Measurements from ENCODE around the gene PLA2G2D.

Gene PLA2G2D

DNA sequence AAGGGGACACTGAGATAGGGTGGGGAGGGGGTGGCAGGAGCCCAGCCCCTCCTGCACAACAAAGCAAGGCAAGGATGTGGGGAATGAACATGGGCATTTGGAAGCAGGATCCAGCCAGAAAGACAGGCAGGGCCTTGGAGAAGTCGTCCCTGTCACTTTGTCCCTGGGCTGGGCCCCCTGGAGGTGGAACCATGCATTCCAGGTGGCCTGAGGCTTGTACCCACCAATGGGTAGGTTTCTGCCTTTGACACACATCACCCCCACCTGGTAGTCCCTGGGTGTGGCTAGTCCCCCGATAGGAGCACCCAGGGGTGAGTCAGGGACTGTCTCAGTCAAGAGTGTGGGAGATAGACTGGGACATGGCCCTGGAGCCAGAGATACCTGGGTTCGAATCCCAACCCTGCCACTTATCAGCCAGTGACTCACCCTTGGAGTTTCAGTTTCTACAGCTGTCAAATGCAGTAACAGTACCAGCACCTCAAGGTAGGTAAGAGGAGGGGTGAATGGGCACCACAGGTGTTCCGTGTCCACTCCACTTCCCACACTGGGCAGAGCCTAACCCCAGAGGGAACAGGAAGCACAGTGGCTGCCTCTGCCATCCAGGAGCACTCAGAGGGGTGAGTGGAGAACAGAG lies 10.0 kb downstream of the PLA2G2D start:
- Histone ChIP-seq H3K27me3 (replicated peaks; ENCODE audit: control insufficient read depth, insufficient read depth, low read length) (no peaks in the 10 kb centered on the region), H3K4me3 (ENCODE audit: low read length) (no peak overlapping the region), H3K9me3 (ENCODE audit: control insufficient read depth, low read length) (no peaks in the 10 kb centered on the region), H3K9ac (ENCODE audit: low read length) (no peak overlapping the region), H3K4me1 (ENCODE audit: control insufficient read depth, insufficient read depth, low read length) (no peaks in the 10 kb centered on the region), H3K36me3 (ENCODE audit: control insufficient read depth, insufficient read depth, low read length, severe bottlenecking) (no peaks in the 10 kb centered on the region)
- no peak for DNase-seq (ENCODE audit: low read depth)

DNA sequence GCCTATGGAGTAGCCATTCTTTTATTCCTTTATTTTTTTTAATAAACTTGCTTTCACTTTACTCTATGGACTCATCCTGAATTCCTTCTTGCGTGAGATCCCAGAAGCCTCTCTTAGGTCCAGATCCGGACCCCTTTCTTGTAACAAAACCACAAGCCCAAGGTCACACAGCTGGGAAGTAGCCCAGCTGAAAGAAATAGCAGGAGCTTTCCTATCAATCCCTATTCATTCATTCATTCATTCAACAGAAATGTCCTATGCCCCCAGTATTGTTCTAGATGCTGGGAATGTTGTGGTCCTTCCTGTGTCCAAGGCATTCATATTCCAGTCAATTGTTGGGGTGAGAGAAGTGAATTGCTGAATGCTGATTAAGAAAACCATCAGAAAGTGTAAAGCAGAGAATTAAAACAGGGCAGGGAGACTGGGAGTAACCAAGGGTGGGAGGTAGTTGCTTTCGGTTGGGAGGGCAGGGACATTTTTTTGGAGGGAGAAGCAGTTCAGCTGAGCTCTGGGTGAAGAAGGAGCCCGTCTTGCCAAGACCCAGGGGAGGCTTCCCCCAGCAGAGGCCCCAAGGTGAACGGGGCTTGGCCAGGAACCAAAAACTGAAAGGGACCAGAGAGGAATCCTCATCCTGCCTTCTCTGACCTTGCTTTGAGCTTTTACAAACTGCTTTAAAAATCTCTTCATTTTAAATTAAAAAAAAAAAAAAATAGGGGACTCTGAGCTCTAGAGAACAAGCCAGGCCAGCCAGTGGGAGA lies 10.8 kb downstream of the PLA2G2D start:
- no peaks in the 10 kb centered on the region for H3K36me3 ChIP-seq (ENCODE audit: control insufficient read depth, insufficient read depth, low read length, severe bottlenecking)
- DNase-seq (ENCODE audit: low read depth): no peak
- no peak overlapping the region for H3K4me3 ChIP-seq (ENCODE audit: low read length)
- H3K9ac ChIP-seq (ENCODE audit: low read length): no peak overlapping the region
- no peaks in the 10 kb centered on the region for H3K4me1 ChIP-seq (ENCODE audit: control insufficient read depth, insufficient read depth, low read length)
- H3K27me3 ChIP-seq (replicated peaks; ENCODE audit: control insufficient read depth, insufficient read depth, low read length): no peaks in the 10 kb centered on the region
- no peaks in the 10 kb centered on the region for H3K9me3 ChIP-seq (ENCODE audit: control insufficient read depth, low read length)

DNA sequence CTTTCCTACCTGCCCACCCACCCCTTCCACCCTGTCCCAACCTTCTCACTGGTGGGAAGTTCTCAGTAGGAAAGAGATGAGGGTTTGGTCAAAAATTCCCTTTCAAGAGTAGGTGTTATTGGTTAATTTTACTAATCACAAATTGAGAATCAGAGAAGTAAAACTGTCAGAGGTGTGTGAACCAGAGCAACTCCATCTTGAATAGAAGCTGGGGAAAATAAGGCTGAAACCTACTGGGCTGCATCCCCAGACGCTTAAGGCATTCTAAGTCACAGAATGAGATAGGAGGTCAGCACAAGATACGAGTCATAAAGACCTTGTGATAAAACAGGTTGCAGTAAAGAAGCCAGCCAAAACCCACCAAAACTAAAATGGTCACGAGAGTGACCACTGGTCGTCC lies 11.5 kb downstream of the PLA2G2D start:
- Histone ChIP-seq H3K4me3 (ENCODE audit: low read length) (no peak overlapping the region), H3K9ac (ENCODE audit: low read length) (no peak overlapping the region), H3K4me1 (ENCODE audit: control insufficient read depth, insufficient read depth, low read length) (no peaks in the 10 kb centered on the region), H3K9me3 (ENCODE audit: control insufficient read depth, low read length) (no peaks in the 10 kb centered on the region), H3K36me3 (ENCODE audit: control insufficient read depth, insufficient read depth, low read length, severe bottlenecking) (no peaks in the 10 kb centered on the region), H3K27me3 (replicated peaks; ENCODE audit: control insufficient read depth, insufficient read depth, low read length) (no peaks in the 10 kb centered on the region)
- no peak for DNase-seq (ENCODE audit: low read depth)

DNA sequence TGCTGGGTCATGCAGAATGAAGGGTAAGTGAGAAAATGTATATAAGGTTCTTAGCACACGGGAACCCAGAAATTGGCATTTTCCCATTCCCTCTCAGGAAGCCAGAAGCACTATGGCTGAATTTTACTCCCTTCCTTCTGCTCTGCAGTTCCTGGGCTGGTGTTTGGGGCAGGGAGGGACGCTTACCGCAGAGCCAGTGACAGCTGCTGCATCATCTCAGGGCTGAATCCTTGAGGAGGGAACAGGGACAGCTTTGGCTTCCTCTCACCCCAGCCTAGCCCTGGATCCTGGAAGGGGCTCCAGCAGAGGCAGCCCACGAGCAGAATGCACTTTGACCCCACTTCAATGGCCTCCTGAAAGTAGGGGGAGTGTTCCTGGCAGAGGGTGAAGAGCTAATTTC lies 12.0 kb downstream of the PLA2G2D start:
- H3K9ac ChIP-seq (ENCODE audit: low read length): no peak overlapping the region
- H3K9me3 ChIP-seq (ENCODE audit: control insufficient read depth, low read length): no peaks in the 10 kb centered on the region
- H3K4me3 ChIP-seq (ENCODE audit: low read length): no peak overlapping the region
- DNase-seq (ENCODE audit: low read depth): no peak
- no peaks in the 10 kb centered on the region for H3K36me3 ChIP-seq (ENCODE audit: control insufficient read depth, insufficient read depth, low read length, severe bottlenecking)
- H3K27me3 ChIP-seq (replicated peaks; ENCODE audit: control insufficient read depth, insufficient read depth, low read length): no peaks in the 10 kb centered on the region
- no peaks in the 10 kb centered on the region for H3K4me1 ChIP-seq (ENCODE audit: control insufficient read depth, insufficient read depth, low read length)

DNA sequence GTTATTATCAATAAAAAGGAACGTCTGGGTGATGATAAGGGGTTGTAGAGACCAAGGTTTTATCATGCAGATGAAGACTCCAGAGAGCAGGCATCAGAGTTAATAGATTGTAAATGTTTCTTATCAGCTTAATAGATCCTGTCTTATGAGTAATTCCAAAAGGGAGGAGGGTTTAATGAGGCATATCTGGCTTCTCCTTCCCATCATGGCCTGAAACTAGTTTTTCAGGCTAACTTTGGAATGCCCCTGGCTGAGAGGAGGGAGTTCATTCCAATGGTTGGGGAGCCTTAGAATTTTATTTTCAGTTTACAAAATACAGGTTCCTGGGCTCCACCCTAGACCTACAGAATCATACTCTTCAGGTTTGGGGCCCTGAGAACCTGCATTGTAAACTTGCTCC lies 13.5 kb downstream of the PLA2G2D start:
- Histone ChIP-seq H3K4me3 (ENCODE audit: low read length) (no peak overlapping the region), H3K27me3 (replicated peaks; ENCODE audit: control insufficient read depth, insufficient read depth, low read length) (no peaks in the 10 kb centered on the region), H3K4me1 (ENCODE audit: control insufficient read depth, insufficient read depth, low read length) (no peaks in the 10 kb centered on the region), H3K9me3 (ENCODE audit: control insufficient read depth, low read length) (no peaks in the 10 kb centered on the region), H3K9ac (ENCODE audit: low read length) (no peak overlapping the region), H3K36me3 (ENCODE audit: control insufficient read depth, insufficient read depth, low read length, severe bottlenecking) (no peaks in the 10 kb centered on the region)
- no peak for DNase-seq (ENCODE audit: low read depth)

GRCh38 chr1:20102875-20103274 lies 16.5 kb downstream of the PLA2G2D start:
- H3K9me3 ChIP-seq (ENCODE audit: control insufficient read depth, low read length): no peaks in the 10 kb centered on the region
- H3K27me3 ChIP-seq (replicated peaks; ENCODE audit: control insufficient read depth, insufficient read depth, low read length): no peaks in the 10 kb centered on the region
- peak; percentile 34 for DNase-seq (ENCODE audit: low read depth)
- no peak overlapping the region for H3K9ac ChIP-seq (ENCODE audit: low read length)
- no peak overlapping the region for H3K4me3 ChIP-seq (ENCODE audit: low read length)
- H3K36me3 ChIP-seq (ENCODE audit: control insufficient read depth, insufficient read depth, low read length, severe bottlenecking): no peaks in the 10 kb centered on the region
- no peaks in the 10 kb centered on the region for H3K4me1 ChIP-seq (ENCODE audit: control insufficient read depth, insufficient read depth, low read length)

GRCh38 chr1:20100632-20101355 lies 18.5 kb downstream of the PLA2G2D start:
- Histone ChIP-seq H3K9ac (ENCODE audit: low read length) (no peak overlapping the region), H3K27me3 (replicated peaks; ENCODE audit: control insufficient read depth, insufficient read depth, low read length) (no peaks in the 10 kb centered on the region), H3K4me3 (ENCODE audit: low read length) (no peak overlapping the region), H3K9me3 (ENCODE audit: control insufficient read depth, low read length) (peaks cover 3% of the 10 kb centered on the region), H3K4me1 (ENCODE audit: control insufficient read depth, insufficient read depth, low read length) (peaks cover 7% of the 10 kb centered on the region), H3K36me3 (ENCODE audit: control insufficient read depth, insufficient read depth, low read length, severe bottlenecking) (no peaks in the 10 kb centered on the region)
- peak; percentile 49 for DNase-seq (ENCODE audit: low read depth)

DNA sequence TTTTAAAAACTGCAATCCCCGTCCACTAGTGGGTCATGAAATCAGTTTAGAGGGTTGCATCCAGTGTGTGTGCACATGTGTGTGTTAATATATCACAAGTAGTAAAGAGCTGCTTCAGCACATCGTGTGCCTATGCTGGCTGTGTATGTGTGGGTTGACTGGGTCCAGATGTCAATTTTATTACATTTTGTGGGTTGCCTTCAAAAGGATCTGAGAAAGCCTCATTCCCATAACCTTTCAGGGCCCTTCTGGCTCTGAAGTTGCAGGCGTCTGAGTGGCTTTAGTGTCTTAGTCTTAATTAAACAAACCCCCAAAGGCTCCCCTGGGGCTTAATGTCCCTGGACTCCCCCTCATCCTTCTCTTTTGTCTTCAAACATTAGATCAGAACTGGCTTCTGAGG lies 19.8 kb downstream of the PLA2G2D start:
- no peaks in the 10 kb centered on the region for H3K27me3 ChIP-seq (replicated peaks; ENCODE audit: control insufficient read depth, insufficient read depth, low read length)
- H3K9me3 ChIP-seq (ENCODE audit: control insufficient read depth, low read length): peaks cover 3% of the 10 kb centered on the region
- no peak overlapping the region for H3K9ac ChIP-seq (ENCODE audit: low read length)
- DNase-seq (ENCODE audit: low read depth): no peak
- H3K4me3 ChIP-seq (ENCODE audit: low read length): no peak overlapping the region
- H3K36me3 ChIP-seq (ENCODE audit: control insufficient read depth, insufficient read depth, low read length, severe bottlenecking): no peaks in the 10 kb centered on the region
- H3K4me1 ChIP-seq (ENCODE audit: control insufficient read depth, insufficient read depth, low read length): peaks cover 16% of the 10 kb centered on the region

- Histone ChIP-seq H3K36me3 (ENCODE audit: control insufficient read depth, insufficient read depth, low read length, severe bottlenecking) (no peaks in the 10 kb centered on the region), H3K4me3 (ENCODE audit: low read length) (no peak overlapping the region), H3K9ac (ENCODE audit: low read length) (no peak overlapping the region), H3K9me3 (ENCODE audit: control insufficient read depth, low read length) (peaks cover 3% of the 10 kb centered on the region), H3K4me1 (ENCODE audit: control insufficient read depth, insufficient read depth, low read length) (peaks cover 32% of the 10 kb centered on the region), H3K27me3 (replicated peaks; ENCODE audit: control insufficient read depth, insufficient read depth, low read length) (no peaks in the 10 kb centered on the region)
- no peak for DNase-seq (ENCODE audit: low read depth)
Observed at GRCh38 chr1:20096840-20097447, 22.4 kb downstream of the PLA2G2D start.

GRCh38 chr1:20095564-20096434 lies 23.5 kb downstream of the PLA2G2D start:
- H3K27me3 ChIP-seq (replicated peaks; ENCODE audit: control insufficient read depth, insufficient read depth, low read length): no peaks in the 10 kb centered on the region

More at GRCh38 chr1:20095564-20096434, 23.5 kb downstream of the PLA2G2D start:
- Histone ChIP-seq H3K9ac (ENCODE audit: low read length) (no peak overlapping the region), H3K9me3 (ENCODE audit: control insufficient read depth, low read length) (peaks cover 3% of the 10 kb centered on the region), H3K4me3 (ENCODE audit: low read length) (no peak overlapping the region), H3K4me1 (ENCODE audit: control insufficient read depth, insufficient read depth, low read length) (peaks cover 34% of the 10 kb centered on the region), H3K36me3 (ENCODE audit: control insufficient read depth, insufficient read depth, low read length, severe bottlenecking) (no peaks in the 10 kb centered on the region)
- no peak for DNase-seq (ENCODE audit: low read depth)
